ENCODE measurements around the gene RETN. TPM values are rescaled to one million over a fixed set of nuclear protein-coding genes. Genes with fewer than 3 reads are reported as not detected.

Gene RETN
- total and polyA plus RNA-seq, 8 donors = 2.2 to 5.9 TPM; not detected in 6

- intact Hi-C loops (cut with DNase I) = no loop called here
- Histone ChIP-seq H3K27me3 (no peaks in the 10 kb centered on the region), H3K4me3 (no peak overlapping the region), H3K4me1 (no peaks in the 10 kb centered on the region), H3K27ac (no peak overlapping the region), H3K36me3 (no peaks in the 10 kb centered on the region), H3K9me3 (no peaks in the 10 kb centered on the region)
- no peak for DNase-seq
- WGBS, 2 donors = 28% methylated on average over 9 of the region's 9 CpGs
- FAIRE-seq = no peak
- no peak for ATAC-seq
- no peak for TF ChIP-seq CTCF (IDR thresholded peaks at IDR 0.05)
Measured at GRCh38 chr19:7658219-7658686, 10.6 kb upstream of the RETN start.

GRCh38 chr19:7661744-7662538 lies 6.9 kb upstream of the RETN start:
- H3K9me3 ChIP-seq = no peaks in the 10 kb centered on the region
- H3K27me3 ChIP-seq = no peaks in the 10 kb centered on the region
- intact Hi-C loops (cut with DNase I) = no loop called here
- no peaks in the 10 kb centered on the region for H3K4me1 ChIP-seq
- FAIRE-seq (no peak), ATAC-seq (no peak), DNase-seq (no peak)
- 57 to 69% methylated on average over 8 of the region's 8 CpGs for WGBS, 2 donors
- H3K36me3 ChIP-seq = no peaks in the 10 kb centered on the region
- no peak overlapping the region for H3K27ac ChIP-seq
- H3K4me3 ChIP-seq = no peak overlapping the region
- TF ChIP-seq CTCF (IDR thresholded peaks at IDR 0.05) = no peak

- no peak for ATAC-seq
- no peak overlapping the region for H3K4me3 ChIP-seq
- H3K27me3 ChIP-seq = no peaks in the 10 kb centered on the region
- no peaks in the 10 kb centered on the region for H3K4me1 ChIP-seq
- DNase-seq = no peak
- no peak for TF ChIP-seq CTCF (IDR thresholded peaks at IDR 0.05)
- H3K9me3 ChIP-seq = no peaks in the 10 kb centered on the region
- intact Hi-C loops (cut with DNase I) = no loop called here
- WGBS, 2 donors = 69 to 73% methylated on average over 14 of the region's 14 CpGs
- no peaks in the 10 kb centered on the region for H3K36me3 ChIP-seq
- FAIRE-seq = no peak
- H3K27ac ChIP-seq = no peak overlapping the region
Measured at GRCh38 chr19:7662657-7663056, 6.2 kb upstream of the RETN start.

GRCh38 chr19:7663706-7664105 lies 5.1 kb upstream of the RETN start:
- DNase-seq (no peak), FAIRE-seq (no peak)
- WGBS, 2 donors = 58 to 72% methylated on average over 7 of the region's 7 CpGs

More at GRCh38 chr19:7663706-7664105, 5.1 kb upstream of the RETN start:
- no peaks in the 10 kb centered on the region for H3K9me3 ChIP-seq
- H3K4me3 ChIP-seq = no peak overlapping the region
- no peaks in the 10 kb centered on the region for H3K4me1 ChIP-seq
- ATAC-seq = no peak
- intact Hi-C loops (cut with DNase I) = no loop called here
- H3K27me3 ChIP-seq = no peaks in the 10 kb centered on the region
- no peaks in the 10 kb centered on the region for H3K36me3 ChIP-seq
- TF ChIP-seq CTCF (IDR thresholded peaks at IDR 0.05) = no peak
- H3K27ac ChIP-seq = no peak overlapping the region
